ENCODE results near the gene ZSWIM4. TPM values are rescaled to one million over a fixed set of nuclear protein-coding genes. Genes with fewer than 3 reads are reported as not detected.

The ZSWIM4 gene
- total RNA-seq, 1 experiment from 2014 or later, result 8.7 TPM

GRCh38 chr19:13797058-13797440 lies 1.8 kb downstream of the ZSWIM4 start:
- DNase-seq (ENCODE audit: low read depth, low spot score) (no peak), ATAC-seq (no peak)
- CTCF ChIA-PET, result interaction anchor here (0.6 to 0.7 kb wide), 2 partner anchors 15 to 75 kb away, joined by 3 to 5 read pairs; no protein-coding TSS in a partner anchor
- H3K27ac ChIP-seq (ENCODE audit: low read length), result peak overlapping the region; percentile 83
- peaks cover 17% of the 10 kb centered on the region for H3K4me1 ChIP-seq (ENCODE audit: control insufficient read depth, insufficient read depth, low read length)
- no peaks in the 10 kb centered on the region for H3K9me3 ChIP-seq (ENCODE audit: control insufficient read depth, insufficient read depth, low read depth, low read length)
- H3K4me3 ChIP-seq (ENCODE audit: low read depth in 2 of 2, low read length in 2 of 2), result peak overlapping the region; percentile 68 to 74
- no TSS peak for BruUV-seq (replicated peaks)
- intact Hi-C loops (cut with micrococcal nuclease; ENCODE audit: unreplicated experiment), result no loop called here
- in situ Hi-C loops (cut with HindIII; ENCODE audit: low pct_unique_long_range_greater_than_20kb, low sequenced_read_pairs), result no loop called here
- TF ChIP-seq TCF7L2 (IDR thresholded peaks at IDR 0.05; ENCODE audit: low read depth, low read length), result no peak
- no peak for TF ChIP-seq REST (IDR thresholded peaks at IDR 0.05; ENCODE audit: insufficient read depth in 1 of 2, low read depth in 2 of 2, low read length in 1 of 2)
- no peak for TF ChIP-seq SIN3A (IDR thresholded peaks at IDR 0.05; ENCODE audit: borderline replicate concordance, insufficient read depth, low read depth, low read length)
- no peak for TF ChIP-seq POLR2AphosphoS5 (IDR thresholded peaks at IDR 0.05; ENCODE audit: low read depth, low read length)
- no peak for TF ChIP-seq CTCF (IDR thresholded peaks at IDR 0.05)
- no peaks in the 10 kb centered on the region; the same call in 1 of the 2 replicates for H3K36me3 ChIP-seq (ENCODE audit: control insufficient read depth, insufficient read depth, low read length)
- H3K27me3 ChIP-seq (ENCODE audit: control insufficient read depth, insufficient read depth, low read length), result no peaks in the 10 kb centered on the region
- POLR2A ChIA-PET, result interaction anchor here (0.5 to 1.1 kb wide), 2 partner anchors 31 to 42 kb away, joined by 3 to 14 read pairs; no protein-coding TSS in a partner anchor

- no TSS peak for BruUV-seq (replicated peaks)
- H3K27me3 ChIP-seq (ENCODE audit: control insufficient read depth, insufficient read depth, low read length), result no peaks in the 10 kb centered on the region
- ChIA-PET CTCF (interaction anchor here (0.5 kb wide), 1 partner anchor 537 kb away, joined by 3 read pairs; no protein-coding TSS in a partner anchor), POLR2A (interaction anchor here (0.6 kb wide), 2 partner anchors 18 to 935 kb away, joined by 3 to 19 read pairs; no protein-coding TSS in a partner anchor)
- no peaks in the 10 kb centered on the region for H3K9me3 ChIP-seq (ENCODE audit: control insufficient read depth, insufficient read depth, low read depth, low read length)
- peaks cover 17% of the 10 kb centered on the region for H3K4me1 ChIP-seq (ENCODE audit: control insufficient read depth, insufficient read depth, low read length)
- intact Hi-C loops (cut with micrococcal nuclease; ENCODE audit: unreplicated experiment), result no loop called here
- no peak for ATAC-seq
- no peak overlapping the region for H3K27ac ChIP-seq (ENCODE audit: low read length)
- no peak for DNase-seq (ENCODE audit: low read depth, low spot score)
- H3K4me3 ChIP-seq (ENCODE audit: low read depth in 2 of 2, low read length in 2 of 2), result no peak overlapping the region
- TF ChIP-seq POLR2AphosphoS5 (IDR thresholded peaks at IDR 0.05; ENCODE audit: low read depth, low read length) (no peak), REST (IDR thresholded peaks at IDR 0.05; ENCODE audit: insufficient read depth in 1 of 2, low read depth in 2 of 2, low read length in 1 of 2) (no peak), SIN3A (IDR thresholded peaks at IDR 0.05; ENCODE audit: borderline replicate concordance, insufficient read depth, low read depth, low read length) (no peak), TCF7L2 (IDR thresholded peaks at IDR 0.05; ENCODE audit: low read depth, low read length) (no peak), CTCF (IDR thresholded peaks at IDR 0.05) (no peak)
- no peaks in the 10 kb centered on the region; the same call in 1 of the 2 replicates for H3K36me3 ChIP-seq (ENCODE audit: control insufficient read depth, insufficient read depth, low read length)
- in situ Hi-C loops (cut with HindIII; ENCODE audit: low pct_unique_long_range_greater_than_20kb, low sequenced_read_pairs), result no loop called here
These were observed 2.6 kb downstream of the ZSWIM4 start for GRCh38 chr19:13797870-13798269.

Measured in Panc1 (cell line).